HepG2 (cell line): ENCODE measurements around the gene RABGAP1L. TPM values are rescaled to one million over a fixed set of nuclear protein-coding genes. Genes with fewer than 3 reads are reported as not detected.
A peak's percentile ranks its signal among the peaks of the same experiment; 100 is the strongest.

Experiments used
- ATAC-seq: fragments of 200-7000 bp; cut with Tn5 transposase; 3 replicates; pipeline ENCODE4 v1.9.1; 2020; ENCODE audit warnings: mild to moderate bottlenecking, moderate library complexity
- BruUV-seq: library from RNA; stranded (reverse); fragments of 400-500 nt; replicated peaks from 2 replicates; lab custom pipeline; 2021; lab: Mats Ljungman, UMichigan
- CTCF ChIA-PET: fragments of 300-600 bp; formaldehyde crosslinking; extraction: SDS; loops from one replicate; lab custom pipeline; 2021; ENCODE audit warnings: low total read pairs, inconsistent platforms, low intra/inter-chr PET ratio; lab: Yijun Ruan, JAX
- POLR2A ChIA-PET: fragments of 350-600 bp; sonication (Branson Sonifier 250); formaldehyde crosslinking; loops from one replicate; lab custom pipeline; 2020; ENCODE audit warnings: antibody characterized with exemption, inconsistent platforms; lab: Yijun Ruan, JAX
- DNase-seq: peaks from one replicate; pipeline ENCODE4 v3.0.0-alpha.2; 2015; ENCODE audit warnings: low spot score
- FAIRE-seq: peaks from 3 replicates; lab custom pipeline; 2011; peaks lifted over from hg19 to GRCh38; lab: Jason Lieb, UNC
- H2AFZ ChIP-seq: one replicate; pipeline ENCODE4 v1.6.1; 2011; ENCODE audit warnings: low read length, inconsistent platforms
- H3K27ac ChIP-seq: fragments of 300-600 bp; 3 replicates; pipeline ENCODE4 v1.8.0; 2011; ENCODE audit warnings: mixed run types, mild to moderate bottlenecking, mixed read lengths, low read length, inconsistent platforms; ENCODE audit not compliant: insufficient read depth; ENCODE audit errors: extremely low read length
- H3K27me3 ChIP-seq, 2 experiments: fragments of 200-600 bp in 1 of 2; 2 replicates in 1 of 2; 3 replicates in 1 of 2; pipeline versions ENCODE4 v1.6.0 to v1.8.0; 2011; ENCODE audit warnings: low read length in 2 of 2, mild to moderate bottlenecking in 2 of 2, moderate library complexity in 2 of 2, inconsistent platforms in 1 of 2; ENCODE audit not compliant: insufficient read depth in 2 of 2, control insufficient read depth in 1 of 2
- H3K36me3 ChIP-seq, 2 experiments: fragments of 200-600 bp in 1 of 2; replicated peaks in 1 of 2; 2 replicates in 1 of 2; 3 replicates in 1 of 2; pipeline versions ENCODE4 v1.5.1 to v1.8.0; 2011; ENCODE audit warnings: low read length in 2 of 2, inconsistent platforms in 1 of 2; ENCODE audit not compliant: insufficient read depth in 2 of 2, control insufficient read depth in 1 of 2
- H3K4me1 ChIP-seq: 2 replicates; pipeline ENCODE4 v1.5.1; 2012; ENCODE audit warnings: low read length, inconsistent platforms; ENCODE audit not compliant: insufficient read depth
- H3K4me2 ChIP-seq: 2 replicates; pipeline ENCODE4 v1.6.0; 2011; ENCODE audit warnings: low read depth, low read length, inconsistent platforms
- H3K4me3 ChIP-seq, 3 experiments: fragments of 200-600 bp in 1 of 3; sonication (generic), shearing (Covaris generic) in 1 of 3; replicated peaks in 1 of 3; 2 replicates each; pipeline ENCODE4 v1.5.1; 2011 to 2016; ENCODE audit warnings: low read length in 3 of 3, inconsistent platforms in 2 of 3, low read depth in 2 of 3, mild to moderate bottlenecking in 2 of 3, control low read depth in 1 of 3, mixed read lengths in 1 of 3; ENCODE audit not compliant: insufficient read depth in 1 of 3
- H3K79me2 ChIP-seq: one replicate; pipeline ENCODE4 v1.6.1; 2011; ENCODE audit warnings: low read length, inconsistent platforms; ENCODE audit not compliant: insufficient read depth
- H3K9ac ChIP-seq: 2 replicates; pipeline ENCODE4 v1.6.0; 2011; ENCODE audit warnings: mild to moderate bottlenecking, low read depth, low read length, inconsistent platforms; ENCODE audit not compliant: insufficient read depth
- H3K9me3 ChIP-seq: 2 replicates; pipeline ENCODE4 v1.5.1; 2012; ENCODE audit warnings: mild to moderate bottlenecking, low read length
- H4K20me1 ChIP-seq: 2 replicates; pipeline ENCODE4 v1.6.0; 2011; ENCODE audit warnings: inconsistent platforms, mild to moderate bottlenecking, low read length, moderate library complexity; ENCODE audit not compliant: insufficient read depth
- BRF2 ChIP-seq: sonication (generic); formaldehyde crosslinking; IDR thresholded peaks from 2 replicates; pipeline ENCODE4 v1.8.1; 2022; ENCODE audit warnings: mild to moderate bottlenecking, missing genetic modification reagents
- CBFB ChIP-seq: sonication (generic); formaldehyde crosslinking; IDR thresholded peaks from 2 replicates; pipeline ENCODE4 v1.4.0; 2020; ENCODE audit warnings: missing genetic modification reagents
- CHD4 ChIP-seq: fragments of 200-600 bp; sonication (generic); IDR thresholded peaks from 2 replicates; pipeline ENCODE4 v1.7.0; 2017; ENCODE audit warnings: mild to moderate bottlenecking, low read length, borderline replicate concordance
- FOXA1 ChIP-seq, 2 experiments: fragments of 450-650 bp in 1 of 2; sonication (generic) in 1 of 2; formaldehyde crosslinking in 1 of 2; IDR thresholded peaks; 2 replicates each; pipeline versions ENCODE4 v1.4.0 to v1.6.1; 2016 to 2020; ENCODE audit warnings: missing genetic modification reagents in 1 of 2
- LCORL ChIP-seq, 2 experiments: fragments of 450-650 bp in 1 of 2; sonication (generic) in 1 of 2; formaldehyde crosslinking in 1 of 2; IDR thresholded peaks; 2 replicates each; pipeline versions ENCODE4 v1.5.0 to v1.6.1; 2017 to 2020; ENCODE audit warnings: antibody characterized with exemption in 1 of 2, missing genetic modification reagents in 1 of 2
- MNT ChIP-seq: fragments of 450-650 bp; IDR thresholded peaks from 2 replicates; pipeline ENCODE4 v1.6.1; 2016
- ZNF275 ChIP-seq: sonication (generic); formaldehyde crosslinking; IDR thresholded peaks from 2 replicates; pipeline ENCODE4 v1.8.0; 2022; ENCODE audit warnings: missing genetic modification reagents, mild to moderate bottlenecking, inconsistent platforms, borderline replicate concordance
- ZNF556 ChIP-seq: sonication (generic); formaldehyde crosslinking; IDR thresholded peaks from 2 replicates; pipeline ENCODE4 v1.4.0; 2020; ENCODE audit warnings: mild to moderate bottlenecking, missing genetic modification reagents, borderline replicate concordance
- ZNF572 ChIP-seq: sonication (generic); formaldehyde crosslinking; IDR thresholded peaks from 2 replicates; pipeline ENCODE4 v1.5.1; 2020; ENCODE audit warnings: mild to moderate bottlenecking, missing genetic modification reagents
- ZNF766 ChIP-seq: sonication (generic); formaldehyde crosslinking; IDR thresholded peaks from 2 replicates; pipeline ENCODE4 v1.5.0; 2020; ENCODE audit warnings: missing genetic modification reagents, borderline replicate concordance
- WGBS: methylation state at CpG from one replicate; pipeline ENCODE4 v1.1.6; 2017; ENCODE audit warnings: low lambda C conversion rate; 5-methylcytosine and 5-hydroxymethylcytosine counted together
- in situ Hi-C: cut with HindIII; loops from 2 replicates; pipeline ENCODE4 v1.10.0; 2017; ENCODE audit warnings: low pct_unique_long_range_greater_than_20kb; ENCODE audit not compliant: extremely low pct_ligation_motif_present
- intact Hi-C: fragments of 100-400 bp; cut with micrococcal nuclease; formaldehyde crosslinking; loops from one replicate; pipeline ENCODE4 v1.10.0; 2022; ENCODE audit not compliant: unreplicated experiment
- polyA plus RNA-seq, 8 experiments: library from polyadenylated mRNA; depleted of rRNA in 3 of 8; stranded (reverse) in 7 of 8; unstranded in 1 of 8; fragments of >200 nt; fragmentation: Illumina TruSeq in 4 of 8; extraction: Trizol in 4 of 8; gene quantifications; 2 replicates each; pipeline versions ENCODE4 v1.2.1 to v1.2.3, GENCODE V29; 2011 to 2016; ENCODE audit warnings: low read depth in 4 of 8, missing spikeins in 1 of 8, mixed read lengths in 1 of 8; ENCODE audit not compliant: insufficient read depth in 1 of 8
- total RNA-seq, 5 experiments: library from RNA; depleted of rRNA; stranded (reverse); fragments of >200 nt; fragmentation: Illumina TruSeq; extraction: Trizol; gene quantifications; 2 replicates each; pipeline ENCODE4 v1.2.3, GENCODE V29; 2016; ENCODE audit warnings: low read depth in 1 of 5

The RABGAP1L gene
- total and polyA plus RNA-seq, 2 of the 13 experiments (the other 11 are each of a cell fraction or from before 2014, with no cell fraction given): 7.9 to 22.6 TPM

GRCh38 chr1:174358786-174359453 is 199.6 kb downstream of the RABGAP1L start:
- Histone ChIP-seq H3K4me1 (no peaks in the 10 kb centered on the region), H4K20me1 (no peaks in the 10 kb centered on the region), H3K4me2 (no peak overlapping the region), H3K79me2 (no peaks in the 10 kb centered on the region), H3K27me3 (no peaks in the 10 kb centered on the region), H3K27ac (no peak overlapping the region), H2AFZ (no peak overlapping the region), H3K4me3 (no peak overlapping the region), H3K36me3 (no peaks in the 10 kb centered on the region), H3K9ac (no peak overlapping the region), H3K9me3 (no peaks in the 10 kb centered on the region)
- ChIA-PET POLR2A (no interaction called here), CTCF (no interaction called here)
- WGBS: 97% methylated on average over 6 of the region's 6 CpGs
- in situ Hi-C loops: no loop called here
- BruUV-seq: no TSS peak
- ATAC-seq (no peak), DNase-seq (no peak), FAIRE-seq (no peak)
- intact Hi-C loops: no loop called here
- TF ChIP-seq ZNF572 (CRISPR knock-in tag): no peak
- TF ChIP-seq LCORL (IDR thresholded peaks at IDR 0.05): peak; percentile 74
- TF ChIP-seq LCORL (CRISPR knock-in tag; IDR thresholded peaks at IDR 0.05): no peak
- no peak for TF ChIP-seq ZNF556
- TF ChIP-seq FOXA1 (IDR thresholded peaks at IDR 0.05): no peak
- no peak for TF ChIP-seq FOXA1 (CRISPR knock-in tag; IDR thresholded peaks at IDR 0.05)
- TF ChIP-seq CHD4: no peak
- no peak for TF ChIP-seq ZNF275 (CRISPR knock-in tag)
- TF ChIP-seq CBFB (CRISPR knock-in tag): no peak

- DNase-seq (no peak), FAIRE-seq (no peak), ATAC-seq (no peak)
- Histone ChIP-seq H3K4me3 (no peak overlapping the region), H3K79me2 (no peaks in the 10 kb centered on the region), H2AFZ (no peak overlapping the region), H4K20me1 (no peaks in the 10 kb centered on the region), H3K9me3 (no peaks in the 10 kb centered on the region), H3K36me3 (no peaks in the 10 kb centered on the region), H3K4me2 (no peak overlapping the region), H3K9ac (no peak overlapping the region), H3K4me1 (no peaks in the 10 kb centered on the region), H3K27ac (no peak overlapping the region), H3K27me3 (no peaks in the 10 kb centered on the region)
- in situ Hi-C loops (no loop called here), intact Hi-C loops (no loop called here)
- ChIA-PET CTCF (no interaction called here), POLR2A (no interaction called here)
- BruUV-seq: no TSS peak
- WGBS: 91% methylated on average over 2 of the region's 2 CpGs
- TF ChIP-seq MNT: no peak
- TF ChIP-seq ZNF766 (CRISPR knock-in tag): no peak
- TF ChIP-seq BRF2 (CRISPR knock-in tag): no peak
These were observed 200.1 kb downstream of the RABGAP1L start for GRCh38 chr1:174359454-174359805.
